Endothelial cell (in vitro differentiated cells): ENCODE measurements around the gene ADAMTS2. TPM values are rescaled to one million over a fixed set of nuclear protein-coding genes. Genes with fewer than 3 reads are reported as not detected.

ENCODE experiments used
- total RNA-seq: library from RNA; stranded (reverse); fragmentation: NEBNext Ultra II Directional; extraction: Animal tissue kit (Norgen Biotek cat#: 25700); gene quantifications from one replicate; pipeline ENCODE4 v1.2.1, GENCODE V29; 2021; ENCODE audit not compliant: unreplicated experiment

Gene ADAMTS2
- total RNA-seq, 1 donor from 2014 or later: 1.5 TPM

Other genes with a start within 250 kb of the ADAMTS2 start
- gene RUFY1, start 205.1 kb upstream of the ADAMTS2 start, total RNA-seq: 30.5 TPM